Astrocyte (in vitro differentiated cells and primary cell): ENCODE measurements around the gene NSMF. TPM values are rescaled to one million over a fixed set of nuclear protein-coding genes. Genes with fewer than 3 reads are reported as not detected.

ENCODE experiments used
- DNase-seq: peaks from one replicate; pipeline ENCODE4 v3.0.0-alpha.2; 2010; ENCODE audit warnings: low read depth
- FAIRE-seq: peaks from 2 replicates; lab custom pipeline; 2011; peaks lifted over from hg19 to GRCh38; lab: Jason Lieb, UNC
- H2AFZ ChIP-seq: 2 replicates; pipeline ENCODE4 v1.6.0; 2012; ENCODE audit warnings: low read depth, low read length, inconsistent platforms
- H3K27ac ChIP-seq: 2 replicates; pipeline ENCODE4 v1.5.1; 2011; ENCODE audit warnings: low read depth, low read length, inconsistent platforms
- H3K27me3 ChIP-seq: 2 replicates; pipeline ENCODE4 v1.6.0; 2011; ENCODE audit warnings: low read length, inconsistent platforms; ENCODE audit not compliant: insufficient read depth
- H3K36me3 ChIP-seq: 2 replicates; pipeline ENCODE4 v1.5.1; 2011; ENCODE audit warnings: low read length, inconsistent platforms; ENCODE audit not compliant: insufficient read depth
- H3K4me1 ChIP-seq: 2 replicates; pipeline ENCODE4 v1.5.1; 2011; ENCODE audit warnings: low read length, inconsistent platforms; ENCODE audit not compliant: insufficient read depth
- H3K4me2 ChIP-seq: 2 replicates; pipeline ENCODE4 v1.6.0; 2012; ENCODE audit warnings: low read length, inconsistent platforms
- H3K4me3 ChIP-seq: 2 replicates; pipeline ENCODE4 v1.5.1; 2011; ENCODE audit warnings: low read depth, mild to moderate bottlenecking, low read length, inconsistent platforms; ENCODE audit not compliant: insufficient read depth
- H3K79me2 ChIP-seq: 2 replicates; pipeline ENCODE4 v1.6.0; 2012; ENCODE audit warnings: mild to moderate bottlenecking, low read length, inconsistent platforms; ENCODE audit not compliant: insufficient read depth
- H3K9ac ChIP-seq: 2 replicates; pipeline ENCODE4 v1.6.0; 2012; ENCODE audit warnings: mild to moderate bottlenecking, low read length, inconsistent platforms
- H3K9me3 ChIP-seq: 2 replicates; pipeline ENCODE4 v1.5.1; 2012; ENCODE audit warnings: low read depth, mild to moderate bottlenecking, low read length, inconsistent platforms; ENCODE audit not compliant: insufficient read depth
- H4K20me1 ChIP-seq: 2 replicates; pipeline ENCODE4 v1.6.0; 2012; ENCODE audit warnings: low read length, inconsistent platforms; ENCODE audit not compliant: insufficient read depth
- H3K27ac Mint-ChIP-seq: one replicate; pipeline ENCODE4 v1.8.0; 2021; ENCODE audit warnings: mild to moderate bottlenecking, mixed read lengths; ENCODE audit not compliant: unreplicated experiment
- H3K27me3 Mint-ChIP-seq: one replicate; pipeline ENCODE4 v1.8.0; 2021; ENCODE audit warnings: low read depth, mixed read lengths; ENCODE audit not compliant: unreplicated experiment
- H3K36me3 Mint-ChIP-seq: one replicate; pipeline ENCODE4 v1.8.0; 2021; ENCODE audit warnings: low read depth, mixed read lengths; ENCODE audit not compliant: unreplicated experiment
- H3K4me1 Mint-ChIP-seq: one replicate; pipeline ENCODE4 v1.8.0; 2021; ENCODE audit warnings: low read depth, mixed read lengths; ENCODE audit not compliant: unreplicated experiment
- H3K4me3 Mint-ChIP-seq: one replicate; pipeline ENCODE4 v1.8.0; 2021; ENCODE audit warnings: mild to moderate bottlenecking, moderate library complexity, mixed read lengths; ENCODE audit not compliant: unreplicated experiment
- H3K9me3 Mint-ChIP-seq: one replicate; pipeline ENCODE4 v1.8.0; 2021; ENCODE audit warnings: mild to moderate bottlenecking, mixed read lengths; ENCODE audit not compliant: unreplicated experiment
- CTCF ChIP-seq: IDR thresholded peaks from 2 replicates; pipeline ENCODE4 v1.5.1; 2011; ENCODE audit warnings: low read depth, mild to moderate bottlenecking, inconsistent platforms, low read length, moderate library complexity; ENCODE audit not compliant: insufficient read depth
- EZH2 ChIP-seq: IDR thresholded peaks from 2 replicates; pipeline ENCODE4 v1.6.1; 2012; ENCODE audit warnings: mild to moderate bottlenecking, low read length, inconsistent platforms; ENCODE audit not compliant: insufficient read depth
- total RNA-seq: library from RNA; stranded (reverse); gene quantifications from 2 replicates; pipeline ENCODE4 v1.2.1, GENCODE V29; 2021

NSMF gene
- total RNA-seq, 1 donor from 2014 or later, result 50.5 TPM

- no peaks in the 10 kb centered on the region for H3K36me3 Mint-ChIP-seq
- no peak overlapping the region for H3K27ac Mint-ChIP-seq
- Histone ChIP-seq H3K79me2 (no peaks in the 10 kb centered on the region), H4K20me1 (no peaks in the 10 kb centered on the region), H3K9ac (no peak overlapping the region), H3K27ac (no peak overlapping the region), H3K9me3 (no peaks in the 10 kb centered on the region), H3K4me2 (no peak overlapping the region), H3K4me1 (peaks cover 7% of the 10 kb centered on the region), H3K27me3 (no peaks in the 10 kb centered on the region), H2AFZ (no peak overlapping the region), H3K36me3 (no peaks in the 10 kb centered on the region), H3K4me3 (no peak overlapping the region)
- DNase-seq, result no peak
- no peaks in the 10 kb centered on the region for H3K4me1 Mint-ChIP-seq
- TF ChIP-seq EZH2, result no peak
- no peak for TF ChIP-seq CTCF
- no peaks in the 10 kb centered on the region for H3K9me3 Mint-ChIP-seq
- FAIRE-seq, result no peak
- H3K27me3 Mint-ChIP-seq, result peaks cover 5% of the 10 kb centered on the region
- H3K4me3 Mint-ChIP-seq, result no peak overlapping the region
Observed at GRCh38 chr9:137432687-137433348, 26.3 kb downstream of the NSMF start.

- peaks cover 5% of the 10 kb centered on the region for H3K27me3 Mint-ChIP-seq
- Histone ChIP-seq H3K9me3 (no peaks in the 10 kb centered on the region), H3K36me3 (no peaks in the 10 kb centered on the region), H3K27ac (no peak overlapping the region), H3K4me3 (no peak overlapping the region), H3K27me3 (no peaks in the 10 kb centered on the region), H2AFZ (no peak overlapping the region), H3K9ac (no peak overlapping the region), H3K4me2 (no peak overlapping the region), H4K20me1 (no peaks in the 10 kb centered on the region), H3K4me1 (peaks cover 7% of the 10 kb centered on the region), H3K79me2 (no peaks in the 10 kb centered on the region)
- no peak for TF ChIP-seq CTCF
- TF ChIP-seq EZH2, result no peak
- DNase-seq (no peak), FAIRE-seq (no peak)
- H3K4me3 Mint-ChIP-seq, result no peak overlapping the region
- H3K36me3 Mint-ChIP-seq, result no peaks in the 10 kb centered on the region
- H3K27ac Mint-ChIP-seq, result no peak overlapping the region
- H3K9me3 Mint-ChIP-seq, result no peaks in the 10 kb centered on the region
- no peaks in the 10 kb centered on the region for H3K4me1 Mint-ChIP-seq
Observed at GRCh38 chr9:137431416-137431931, 27.7 kb downstream of the NSMF start.
